Trophoblast cell (in vitro differentiated cells and primary cell): ENCODE data around the gene ROR1.

Experiments
- DNase-seq, 2 donors: peaks; one replicate each; pipeline ENCODE4 v3.0.0-alpha.2; 2016
- H2AFZ ChIP-seq: 2 replicates; pipeline ENCODE4 v1.6.1; 2013; ENCODE audit warnings: low read length, moderate library complexity, mild to moderate bottlenecking; ENCODE audit not compliant: insufficient read depth, poor library complexity
- H2AK5ac ChIP-seq: 2 replicates; pipeline ENCODE4 v1.6.1; 2013; ENCODE audit warnings: mild to moderate bottlenecking, low read length
- H2BK120ac ChIP-seq: 2 replicates; pipeline ENCODE4 v1.6.1; 2013; ENCODE audit warnings: low read length, mild to moderate bottlenecking, moderate library complexity; ENCODE audit not compliant: insufficient read depth, poor library complexity
- H2BK12ac ChIP-seq: 2 replicates; pipeline ENCODE4 v1.6.1; 2013; ENCODE audit warnings: mild to moderate bottlenecking, low read length, moderate library complexity
- H2BK5ac ChIP-seq: 2 replicates; pipeline ENCODE4 v1.6.1; 2013; ENCODE audit warnings: low read length, low read depth, moderate library complexity, mild to moderate bottlenecking; ENCODE audit not compliant: poor library complexity
- H3K14ac ChIP-seq: 2 replicates; pipeline ENCODE4 v1.6.1; 2013; ENCODE audit warnings: mild to moderate bottlenecking, low read length
- H3K18ac ChIP-seq: 2 replicates; pipeline ENCODE4 v1.6.1; 2013; ENCODE audit warnings: mild to moderate bottlenecking, low read length
- H3K23ac ChIP-seq: 2 replicates; pipeline ENCODE4 v1.6.1; 2013; ENCODE audit warnings: low read length
- H3K27ac ChIP-seq: 2 replicates; pipeline ENCODE4 v1.5.1; 2013; ENCODE audit warnings: low read depth, mild to moderate bottlenecking, inconsistent platforms, low read length, moderate library complexity
- H3K27me3 ChIP-seq: 2 replicates; pipeline ENCODE4 v1.6.1; 2013; ENCODE audit warnings: inconsistent platforms, mild to moderate bottlenecking, low read length, moderate library complexity; ENCODE audit not compliant: insufficient read depth
- H3K36me3 ChIP-seq, 2 experiments: 1 replicate in 1 of 2; 2 replicates in 1 of 2; pipeline ENCODE4 v1.6.1; 2013; ENCODE audit warnings: low read length in 2 of 2, mild to moderate bottlenecking in 2 of 2, moderate library complexity in 1 of 2; ENCODE audit not compliant: insufficient read depth in 2 of 2, control insufficient read depth in 1 of 2
- H3K4ac ChIP-seq: 2 replicates; pipeline ENCODE4 v1.6.1; 2013; ENCODE audit warnings: low read depth, mild to moderate bottlenecking, low read length, moderate library complexity
- H3K4me1 ChIP-seq, 2 experiments: 1 replicate in 1 of 2; 2 replicates in 1 of 2; pipeline ENCODE4 v1.6.1; 2013; ENCODE audit warnings: low read length in 2 of 2, mild to moderate bottlenecking in 2 of 2, moderate library complexity in 1 of 2; ENCODE audit not compliant: insufficient read depth in 2 of 2, control insufficient read depth in 1 of 2
- H3K4me2 ChIP-seq: 2 replicates; pipeline ENCODE4 v1.6.1; 2013; ENCODE audit warnings: inconsistent platforms, mild to moderate bottlenecking, low read length, moderate library complexity
- H3K4me3 ChIP-seq: 2 replicates; pipeline ENCODE4 v1.5.1; 2013; ENCODE audit warnings: mild to moderate bottlenecking, low read depth, low read length, inconsistent platforms
- H3K79me1 ChIP-seq: one replicate; pipeline ENCODE4 v1.6.1; 2013; ENCODE audit warnings: low read length
- H3K79me2 ChIP-seq: 2 replicates; pipeline ENCODE4 v1.6.1; 2013; ENCODE audit warnings: low read length, mild to moderate bottlenecking; ENCODE audit not compliant: control insufficient read depth, insufficient read depth, poor library complexity
- H3K9ac ChIP-seq: 2 replicates; pipeline ENCODE4 v1.6.1; 2013; ENCODE audit warnings: mild to moderate bottlenecking, low read length
- H3K9me3 ChIP-seq: 2 replicates; pipeline ENCODE4 v1.6.1; 2013; ENCODE audit warnings: low read depth, mild to moderate bottlenecking, control low read depth, inconsistent platforms, low read length; ENCODE audit not compliant: insufficient read depth
- H4K12ac ChIP-seq: 2 replicates; pipeline ENCODE4 v1.6.1; 2013; ENCODE audit warnings: low read depth, mild to moderate bottlenecking, low read length, moderate library complexity
- H4K8ac ChIP-seq: 2 replicates; pipeline ENCODE4 v1.6.1; 2013; ENCODE audit warnings: low read depth, mild to moderate bottlenecking, low read length, moderate library complexity
- H4K91ac ChIP-seq: one replicate; pipeline ENCODE4 v1.6.1; 2013; ENCODE audit warnings: low read depth, mild to moderate bottlenecking, low read length, moderate library complexity
- WGBS: extraction: QIAGEN DNeasy Blood & Tissue Kit; methylation state at CpG from one replicate; pipeline ENCODE4 v1.1.7; 2013; ENCODE audit warnings: missing lambda C conversion rate; ENCODE audit not compliant: insufficient read length, insufficient coverage; ENCODE audit errors: extremely low coverage; 5-methylcytosine and 5-hydroxymethylcytosine counted together

ROR1 gene

GRCh38 chr1:64150729-64151230 lies 377.0 kb downstream of the ROR1 start:
- no peak for DNase-seq
- H2BK12ac ChIP-seq: no peak overlapping the region
- H3K27me3 ChIP-seq: no peaks in the 10 kb centered on the region
- 100% methylated on average over 1 of the region's 2 CpGs for WGBS
- no peak overlapping the region for H2AK5ac ChIP-seq
- no peak overlapping the region for H2BK120ac ChIP-seq
- no peak overlapping the region for H2BK5ac ChIP-seq
- no peak overlapping the region for H4K12ac ChIP-seq
- no peak overlapping the region for H3K4ac ChIP-seq
- no peak overlapping the region for H3K4me2 ChIP-seq
- H3K4me1 ChIP-seq: no peaks in the 10 kb centered on the region
- H2AFZ ChIP-seq: no peak overlapping the region
- H3K18ac ChIP-seq: no peak overlapping the region
- H3K23ac ChIP-seq: no peak overlapping the region
- H3K79me2 ChIP-seq: no peaks in the 10 kb centered on the region
- no peak overlapping the region for H3K14ac ChIP-seq
- H4K8ac ChIP-seq: no peak overlapping the region
- H3K79me1 ChIP-seq: no peaks in the 10 kb centered on the region
- peaks cover 0 to 14% of the 10 kb centered on the region in 2 experiments for H3K36me3 ChIP-seq
- H3K9me3 ChIP-seq: no peaks in the 10 kb centered on the region
- H4K91ac ChIP-seq: no peak overlapping the region
- no peak overlapping the region for H3K27ac ChIP-seq
- no peak overlapping the region for H3K9ac ChIP-seq
- H3K4me3 ChIP-seq: no peak overlapping the region

GRCh38 chr1:64155278-64155677 lies 381.5 kb downstream of the ROR1 start:
- Histone ChIP-seq H2BK12ac (no peak overlapping the region), H4K12ac (no peak overlapping the region), H3K27ac (no peak overlapping the region), H3K4me3 (no peak overlapping the region), H3K4me2 (no peak overlapping the region), H3K23ac (no peak overlapping the region), H3K9ac (no peak overlapping the region), H3K79me1 (no peaks in the 10 kb centered on the region), H3K4me1 (no peaks in the 10 kb centered on the region), H3K9me3 (no peaks in the 10 kb centered on the region), H2BK5ac (no peak overlapping the region), H2BK120ac (no peak overlapping the region), H2AK5ac (no peak overlapping the region), H4K91ac (no peak overlapping the region), H3K4ac (no peak overlapping the region), H3K27me3 (no peaks in the 10 kb centered on the region), H4K8ac (no peak overlapping the region), H2AFZ (no peak overlapping the region), H3K79me2 (no peaks in the 10 kb centered on the region), H3K18ac (no peak overlapping the region), H3K14ac (no peak overlapping the region), H3K36me3 (peaks cover 1 to 11% of the 10 kb centered on the region in 2 experiments)
- no CpG with 5 or more reads among the region's 1 CpG for WGBS
- DNase-seq: no peak

- no CpG with 5 or more reads among the region's 1 CpG for WGBS
- H2BK12ac ChIP-seq: no peak overlapping the region
- H2AK5ac ChIP-seq: no peak overlapping the region
- H3K27me3 ChIP-seq: no peaks in the 10 kb centered on the region
- H3K14ac ChIP-seq: no peak overlapping the region
- peaks cover 2% of the 10 kb centered on the region for H3K79me1 ChIP-seq
- H4K91ac ChIP-seq: no peak overlapping the region
- H3K36me3 ChIP-seq: peaks cover 6 to 19% of the 10 kb centered on the region in 2 experiments
- no peaks in the 10 kb centered on the region for H3K4me1 ChIP-seq
- no peak overlapping the region for H3K23ac ChIP-seq
- no peak overlapping the region for H4K8ac ChIP-seq
- no peak for DNase-seq
- no peak overlapping the region for H3K4me3 ChIP-seq
- H3K79me2 ChIP-seq: no peaks in the 10 kb centered on the region
- H4K12ac ChIP-seq: no peak overlapping the region
- no peak overlapping the region for H2AFZ ChIP-seq
- H2BK5ac ChIP-seq: peak overlapping the region; percentile 35
- no peak overlapping the region for H2BK120ac ChIP-seq
- no peak overlapping the region for H3K27ac ChIP-seq
- no peak overlapping the region for H3K4me2 ChIP-seq
- H3K18ac ChIP-seq: no peak overlapping the region
- no peak overlapping the region for H3K9ac ChIP-seq
- H3K9me3 ChIP-seq: no peaks in the 10 kb centered on the region
- no peak overlapping the region for H3K4ac ChIP-seq
These were observed 387.6 kb downstream of the ROR1 start for GRCh38 chr1:64161357-64161941.

GRCh38 chr1:64162151-64162550 lies 388.3 kb downstream of the ROR1 start:
- H3K79me1 ChIP-seq: peaks cover 2% of the 10 kb centered on the region

More at GRCh38 chr1:64162151-64162550, 388.3 kb downstream of the ROR1 start:
- Histone ChIP-seq H3K4me2 (no peak overlapping the region), H3K27me3 (no peaks in the 10 kb centered on the region), H3K79me2 (no peaks in the 10 kb centered on the region), H3K18ac (no peak overlapping the region), H2BK120ac (no peak overlapping the region), H4K12ac (no peak overlapping the region), H4K91ac (no peak overlapping the region), H3K36me3 (peaks cover 6 to 21% of the 10 kb centered on the region in 2 experiments), H2AK5ac (no peak overlapping the region), H3K23ac (no peak overlapping the region), H2AFZ (no peak overlapping the region), H3K4me1 (no peaks in the 10 kb centered on the region), H3K14ac (no peak overlapping the region), H2BK12ac (no peak overlapping the region), H4K8ac (no peak overlapping the region), H3K4ac (no peak overlapping the region), H3K4me3 (no peak overlapping the region), H3K9ac (no peak overlapping the region), H3K27ac (no peak overlapping the region), H2BK5ac (no peak overlapping the region), H3K9me3 (no peaks in the 10 kb centered on the region)
- no CpG with 5 or more reads among the region's 6 CpGs for WGBS
- DNase-seq: no peak
